Mesenteric fat pad (tissue), 1 donor: ENCODE results near the gene C12orf75. TPM values are rescaled to one million over a fixed set of nuclear protein-coding genes. Genes with fewer than 3 reads are reported as not detected.
"Not testable (repeated sequence)": the region's sequence is repeated elsewhere in the genome, so short reads cannot be mapped to it uniquely, and the experiment has no call there.

Experiments used
- DNase-seq: peaks from one replicate; pipeline ENCODE4 v3.0.0-alpha.2; 2020; ENCODE audit warnings: low spot score
- total RNA-seq: library from RNA; stranded (reverse); fragmentation: NEBNext Ultra II Directional; extraction: Animal tissue kit (Norgen Biotek cat#: 25700); gene quantifications from one replicate; pipeline ENCODE4 v1.2.1, GENCODE V29; 2021
- donor health status: DM: yes; HTN: yes; CAD: no.

Gene C12orf75
- total RNA-seq, 1 donor from 2014 or later = 8.9 TPM

GRCh38 chr12:105334582-105334981 is 4.1 kb downstream of the C12orf75 start:
- no peak for DNase-seq

GRCh38 chr12:105335856-105336255 is 5.4 kb downstream of the C12orf75 start:
- no peak for DNase-seq

GRCh38 chr12:105336411-105336810 is 5.9 kb downstream of the C12orf75 start:
- no peak for DNase-seq

- no peak for DNase-seq
Observed at GRCh38 chr12:105337391-105337790, 6.9 kb downstream of the C12orf75 start.

GRCh38 chr12:105338966-105339365 is 8.5 kb downstream of the C12orf75 start:
- DNase-seq = no peak

- no peak for DNase-seq
Observed at GRCh38 chr12:105341010-105341409, 10.5 kb downstream of the C12orf75 start.

GRCh38 chr12:105341620-105342019 is 11.1 kb downstream of the C12orf75 start:
- DNase-seq = not testable (repeated sequence)

- no peak for DNase-seq
Observed at GRCh38 chr12:105342464-105342863, 12.0 kb downstream of the C12orf75 start.

- DNase-seq = no peak
Observed at GRCh38 chr12:105343836-105344235, 13.3 kb downstream of the C12orf75 start.

- no peak for DNase-seq
Observed at GRCh38 chr12:105347499-105347898, 17.0 kb downstream of the C12orf75 start.

- DNase-seq = no peak
Observed at GRCh38 chr12:105348142-105348541, 17.7 kb downstream of the C12orf75 start.

GRCh38 chr12:105348561-105348960 is 18.1 kb downstream of the C12orf75 start:
- DNase-seq = no peak

GRCh38 chr12:105349138-105349537 is 18.6 kb downstream of the C12orf75 start:
- DNase-seq = no peak

GRCh38 chr12:105351523-105351922 is 21.0 kb downstream of the C12orf75 start:
- no peak for DNase-seq

GRCh38 chr12:105352052-105352451 is 21.6 kb downstream of the C12orf75 start:
- no peak for DNase-seq

GRCh38 chr12:105352940-105353635 is 22.6 kb downstream of the C12orf75 start:
- no peak for DNase-seq

- DNase-seq = no peak
Observed at GRCh38 chr12:105355752-105356151, 25.3 kb downstream of the C12orf75 start.

GRCh38 chr12:105357162-105357691 is 26.7 kb downstream of the C12orf75 start:
- no peak for DNase-seq

- no peak for DNase-seq
Observed at GRCh38 chr12:105358789-105359188, 28.3 kb downstream of the C12orf75 start.

- no peak for DNase-seq
Observed at GRCh38 chr12:105359856-105360255, 29.4 kb downstream of the C12orf75 start.

- no peak for DNase-seq
Observed at GRCh38 chr12:105363890-105364289, 33.4 kb downstream of the C12orf75 start.

- DNase-seq = no peak
Observed at GRCh38 chr12:105365231-105365630, 34.7 kb downstream of the C12orf75 start.

GRCh38 chr12:105368047-105368646 is 37.7 kb downstream of the C12orf75 start:
- DNase-seq = no peak
